Endothelial cell of umbilical vein (primary cell): ENCODE results near the gene SREBF1.

Source experiments
- MYC ChIP-seq: IDR thresholded peaks from one replicate; pipeline ENCODE4 v1.6.1; 2011; ENCODE audit warnings: mild to moderate bottlenecking, low read depth, low read length
- POLR2A ChIP-seq: IDR thresholded peaks from 2 replicates; pipeline ENCODE4 v1.6.1; 2012; ENCODE audit warnings: low read depth, mild to moderate bottlenecking, control low read depth, low read length
- POLR2AphosphoS5 ChIP-seq: IDR thresholded peaks from 2 replicates; pipeline ENCODE4 v1.6.1; 2012; ENCODE audit warnings: low read depth, mild to moderate bottlenecking, control low read depth, low read length, moderate library complexity; ENCODE audit not compliant: insufficient read depth

DNA sequence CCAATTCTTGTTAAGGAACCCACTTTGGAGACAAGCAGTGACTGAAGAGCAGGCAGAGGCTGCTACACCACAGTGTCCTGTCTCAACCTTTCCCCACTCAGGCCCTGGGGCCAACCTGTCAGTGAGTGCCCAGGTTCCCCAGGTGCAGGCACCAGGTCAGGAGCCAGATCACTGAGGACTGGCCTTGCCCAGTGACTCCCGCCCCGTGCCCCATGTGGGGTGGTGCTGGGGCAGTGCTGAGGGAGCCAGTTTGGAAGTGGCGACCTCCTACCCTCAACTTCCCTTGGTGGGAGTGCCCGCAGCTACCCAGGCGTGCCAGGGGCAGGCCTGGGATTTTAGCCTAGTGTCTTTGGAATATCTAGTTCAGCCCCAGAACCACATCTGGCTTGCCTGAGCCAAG, 29.3 kb downstream of the SREBF1 start:
- TF ChIP-seq POLR2A: no peak
- TF ChIP-seq POLR2AphosphoS5: no peak
- TF ChIP-seq MYC: no peak
